Testis (tissue), 3 donors: ENCODE results near the gene DAB1. TPM values are rescaled to one million over a fixed set of nuclear protein-coding genes. Genes with fewer than 3 reads are reported as not detected.
"Not testable (repeated sequence)": the region's sequence is repeated elsewhere in the genome, so short reads cannot be mapped to it uniquely, and the experiment has no call there.

Experiments
- DNase-seq: peaks from one replicate; pipeline ENCODE4 v3.0.0-alpha.2; 2019
- H3K27ac ChIP-seq, 2 donors: fragments of 200-600 bp; sonication (generic); one replicate each; pipeline ENCODE4 v1.5.1; 2019
- H3K27me3 ChIP-seq: fragments of 200-600 bp; sonication (generic); one replicate; pipeline ENCODE4 v1.5.1; 2019
- H3K36me3 ChIP-seq: fragments of 200-600 bp; sonication (generic); one replicate; pipeline ENCODE4 v1.5.1; 2017; ENCODE audit warnings: low read depth; ENCODE audit errors: missing control alignments
- H3K4me1 ChIP-seq: fragments of 200-600 bp; sonication (generic); one replicate; pipeline ENCODE4 v1.5.1; 2019
- H3K4me3 ChIP-seq, 2 donors: fragments of 200-600 bp; sonication (generic); one replicate each; pipeline ENCODE4 v1.5.1; 2017 to 2019
- H3K9me3 ChIP-seq: fragments of 200-600 bp; sonication (generic); one replicate; pipeline ENCODE4 v1.5.1; 2017
- POLR2A ChIP-seq: fragments of 450-650 bp; IDR thresholded peaks from one replicate; pipeline ENCODE4 v1.6.1; 2017; ENCODE audit warnings: antibody characterized with exemption, mild to moderate bottlenecking, moderate library complexity
- WGBS, 2 donors: methylation state at CpG; one replicate each; pipeline ENCODE4 v1.1.5; 2018; 5-methylcytosine and 5-hydroxymethylcytosine counted together
- intact Hi-C: fragments of 100-400 bp; cut with DNase I; formaldehyde crosslinking; loops from one replicate; pipeline ENCODE4 v1.15.1; 2023; ENCODE audit warnings: low total_unique reads
- polyA plus RNA-seq: library from polyadenylated mRNA; stranded (reverse); fragments of 350-450 nt; fragmentation: Illumina TruSeq; extraction: RNeasy Lipid Tissue Mini Kit (QIAGEN cat#74804); gene quantifications from one replicate; pipeline ENCODE4 v1.2.3, GENCODE V29; 2014; ENCODE audit warnings: low read depth, low replicate concordance; ENCODE audit not compliant: insufficient read depth
- total RNA-seq, 2 donors: library from RNA; depleted of rRNA; stranded (reverse); fragments of >200 nt; gene quantifications; one replicate each; pipeline ENCODE4 v1.2.3, GENCODE V29; 2016
- TF ChIP-seq, protein P1 (sequence below), 3 experiments: fragments of 450-650 bp in 2 of 3; fragments of 200-600 bp in 1 of 3; sonication (generic) in 1 of 3; IDR thresholded peaks; one replicate each; pipeline ENCODE4 v1.5.1; 2016 to 2019; ENCODE audit warnings: antibody characterized with exemption in 3 of 3, mild to moderate bottlenecking in 2 of 3, moderate library complexity in 1 of 3

The DAB1 gene
- total and polyA plus RNA-seq, 3 donors from 2014 or later: 0.79 to 1.7 (median 1.2) TPM

DNA sequence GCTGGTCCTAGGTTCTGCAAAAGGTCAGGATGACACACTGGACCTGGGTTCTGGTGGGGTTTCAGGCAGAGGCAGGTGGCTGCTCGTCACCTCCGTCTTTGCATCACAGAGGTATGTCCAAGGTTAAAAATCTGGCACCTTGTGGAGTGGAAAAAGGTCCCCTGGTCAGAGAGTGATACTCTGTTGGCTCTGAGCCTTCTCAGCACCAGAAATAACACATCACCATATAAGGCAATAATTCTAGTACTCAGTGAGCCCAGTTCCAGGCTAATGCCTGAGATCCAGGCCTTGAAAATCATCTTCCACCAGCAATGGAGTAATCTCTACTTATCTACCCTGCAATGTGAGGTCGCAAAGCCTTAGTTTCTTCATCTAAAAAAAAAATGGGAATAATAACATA, 330.7 kb downstream of the DAB1 start:
- no peak overlapping the region for H3K4me3 ChIP-seq
- intact Hi-C loops: no loop called here
- H3K4me1 ChIP-seq: no peaks in the 10 kb centered on the region
- no peaks in the 10 kb centered on the region for H3K9me3 ChIP-seq
- no peak for DNase-seq
- no peak for TF ChIP-seq POLR2A
- TF ChIP-seq, protein P1, sequence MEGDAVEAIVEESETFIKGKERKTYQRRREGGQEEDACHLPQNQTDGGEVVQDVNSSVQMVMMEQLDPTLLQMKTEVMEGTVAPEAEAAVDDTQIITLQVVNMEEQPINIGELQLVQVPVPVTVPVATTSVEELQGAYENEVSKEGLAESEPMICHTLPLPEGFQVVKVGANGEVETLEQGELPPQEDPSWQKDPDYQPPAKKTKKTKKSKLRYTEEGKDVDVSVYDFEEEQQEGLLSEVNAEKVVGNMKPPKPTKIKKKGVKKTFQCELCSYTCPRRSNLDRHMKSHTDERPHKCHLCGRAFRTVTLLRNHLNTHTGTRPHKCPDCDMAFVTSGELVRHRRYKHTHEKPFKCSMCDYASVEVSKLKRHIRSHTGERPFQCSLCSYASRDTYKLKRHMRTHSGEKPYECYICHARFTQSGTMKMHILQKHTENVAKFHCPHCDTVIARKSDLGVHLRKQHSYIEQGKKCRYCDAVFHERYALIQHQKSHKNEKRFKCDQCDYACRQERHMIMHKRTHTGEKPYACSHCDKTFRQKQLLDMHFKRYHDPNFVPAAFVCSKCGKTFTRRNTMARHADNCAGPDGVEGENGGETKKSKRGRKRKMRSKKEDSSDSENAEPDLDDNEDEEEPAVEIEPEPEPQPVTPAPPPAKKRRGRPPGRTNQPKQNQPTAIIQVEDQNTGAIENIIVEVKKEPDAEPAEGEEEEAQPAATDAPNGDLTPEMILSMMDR (IDR thresholded peaks at IDR 0.05): no peak
- H3K36me3 ChIP-seq: no peaks in the 10 kb centered on the region
- WGBS, 2 donors: 71 to 88% methylated on average over 3 of the region's 3 CpGs
- no peaks in the 10 kb centered on the region for H3K27me3 ChIP-seq
- no peak overlapping the region for H3K27ac ChIP-seq

DNA sequence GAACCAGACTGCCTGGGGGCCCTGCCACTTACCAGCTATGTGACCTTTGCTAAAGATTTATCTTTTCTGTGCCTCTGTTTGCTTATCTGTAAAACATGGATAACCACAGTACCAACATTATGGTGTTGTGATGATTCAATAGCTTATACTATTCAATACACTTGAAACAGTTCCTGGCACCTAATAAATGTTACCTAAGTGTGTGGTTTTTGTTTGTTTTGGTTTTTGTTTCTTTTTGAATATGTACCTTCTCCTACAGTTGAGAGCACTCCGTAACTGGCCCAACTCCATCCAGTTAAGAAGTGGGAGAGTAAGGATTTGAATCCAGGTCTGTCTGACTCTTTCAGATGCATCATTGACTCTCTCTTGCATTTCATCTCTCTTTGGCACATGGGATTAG, 332.2 kb downstream of the DAB1 start:
- Histone ChIP-seq H3K4me1 (no peaks in the 10 kb centered on the region), H3K9me3 (no peaks in the 10 kb centered on the region), H3K27me3 (no peaks in the 10 kb centered on the region), H3K36me3 (no peaks in the 10 kb centered on the region), H3K27ac (no peak overlapping the region), H3K4me3 (no peak overlapping the region)
- intact Hi-C loops: no loop called here
- 80 to 100% methylated on average over 1 of the region's 1 CpG for WGBS, 2 donors
- no peak for DNase-seq
- no peak for TF ChIP-seq POLR2A
- TF ChIP-seq, protein P1 (IDR thresholded peaks at IDR 0.05): no peak

DNA sequence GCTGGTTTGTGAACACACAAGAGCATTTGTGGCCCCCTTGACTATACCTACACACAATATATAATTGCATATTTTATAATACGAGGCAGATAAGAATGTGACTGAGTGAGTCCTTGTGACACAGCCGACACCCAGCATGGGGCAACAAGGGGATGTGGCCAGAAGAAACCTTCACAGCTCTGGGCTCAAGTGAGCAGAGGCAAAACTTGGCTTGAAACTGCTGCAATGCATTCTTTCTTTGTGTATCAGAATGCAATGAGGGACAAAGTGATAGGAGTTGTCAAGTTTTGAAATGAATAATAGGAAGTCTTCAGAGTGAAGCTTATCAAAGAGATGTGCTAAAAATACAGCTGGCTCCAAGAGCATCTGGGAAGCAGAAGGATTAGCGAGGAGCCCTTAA, 334.0 kb downstream of the DAB1 start:
- TF ChIP-seq, protein P1 (IDR thresholded peaks at IDR 0.05): no peak
- no peak for TF ChIP-seq POLR2A
- Histone ChIP-seq H3K27me3 (no peaks in the 10 kb centered on the region), H3K4me1 (peaks cover 9% of the 10 kb centered on the region), H3K4me3 (no peak overlapping the region), H3K36me3 (no peaks in the 10 kb centered on the region), H3K27ac (no peak overlapping the region), H3K9me3 (no peaks in the 10 kb centered on the region)
- DNase-seq: no peak
- 59 to 66% methylated on average over 3 of the region's 3 CpGs for WGBS, 2 donors
- intact Hi-C loops: no loop called here

DNA sequence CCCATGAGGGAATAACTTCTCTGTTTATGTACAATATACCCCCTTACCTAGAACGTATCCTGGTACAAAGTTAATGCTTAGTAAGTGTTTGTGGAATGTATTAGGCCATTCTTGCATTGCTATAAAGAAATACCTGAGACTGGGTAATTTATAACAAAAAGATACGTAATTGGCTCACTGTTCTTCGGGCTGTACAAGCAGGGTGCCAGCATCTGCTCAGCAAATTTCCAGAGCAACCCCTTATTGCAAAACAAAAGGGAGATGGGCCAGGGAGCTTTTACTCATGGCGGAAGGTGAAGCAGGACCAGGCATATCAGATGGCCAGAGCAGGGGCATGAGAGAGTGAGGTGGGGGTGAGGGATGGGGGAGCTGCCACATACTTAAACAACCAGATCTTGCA, 334.6 kb downstream of the DAB1 start:
- intact Hi-C loops: no loop called here
- no peaks in the 10 kb centered on the region for H3K36me3 ChIP-seq
- no peaks in the 10 kb centered on the region for H3K9me3 ChIP-seq
- no peak for DNase-seq
- no peaks in the 10 kb centered on the region for H3K27me3 ChIP-seq
- TF ChIP-seq POLR2A: no peak
- TF ChIP-seq, protein P1 (IDR thresholded peaks at IDR 0.05): no peak
- H3K4me1 ChIP-seq: peaks cover 9% of the 10 kb centered on the region
- no peak overlapping the region for H3K27ac ChIP-seq
- WGBS, 2 donors: 90 to 97% methylated on average over 4 of the region's 4 CpGs
- H3K4me3 ChIP-seq: no peak overlapping the region

DNA sequence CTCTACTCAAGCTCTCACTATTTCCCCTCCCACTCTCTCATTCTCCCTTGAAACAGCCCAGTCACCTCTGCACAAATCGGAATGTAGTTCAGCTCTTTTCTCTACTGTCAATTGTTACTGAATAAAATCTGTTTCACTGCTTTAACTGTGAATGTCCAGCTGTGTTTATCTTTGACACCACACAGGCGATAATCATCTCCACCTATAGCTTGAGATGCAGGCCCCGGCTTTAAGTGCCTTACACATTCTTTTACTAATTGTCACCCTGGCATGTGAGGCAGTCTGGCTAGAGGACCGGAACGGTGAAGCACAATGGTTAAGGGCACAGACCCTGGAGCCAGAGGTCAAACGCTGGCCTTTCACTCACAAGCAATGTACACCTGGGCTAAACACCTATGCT, 335.2 kb downstream of the DAB1 start:
- no peak for DNase-seq
- H3K4me1 ChIP-seq: peaks cover 11% of the 10 kb centered on the region
- WGBS, 2 donors: 89 to 90% methylated on average over 6 of the region's 6 CpGs

DNA sequence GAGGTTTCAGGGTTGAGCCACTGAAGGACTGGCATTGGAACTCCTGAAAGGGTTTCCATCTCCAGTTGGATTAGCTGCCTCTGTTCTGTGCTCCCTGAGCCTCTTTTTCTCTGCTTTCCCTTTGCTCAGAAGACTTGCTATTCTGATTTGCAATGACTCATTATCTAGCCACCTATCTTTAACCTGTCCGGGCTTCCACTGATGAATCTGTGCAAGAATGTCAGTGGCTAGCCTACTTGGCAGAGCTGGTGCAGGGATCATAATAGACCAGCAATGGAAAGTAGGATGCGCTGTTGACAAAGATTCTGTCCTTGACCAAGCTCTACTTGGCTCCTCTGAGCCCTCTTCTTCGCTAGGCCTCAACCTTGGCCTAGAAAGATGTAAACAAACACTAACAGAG, 336.2 kb downstream of the DAB1 start:
- H3K27ac ChIP-seq, H3K36me3 ChIP-seq, H3K4me3 ChIP-seq, DNase-seq, H3K27me3 ChIP-seq, intact Hi-C loops, H3K9me3 ChIP-seq: not testable (repeated sequence)
- WGBS, 2 donors: 33 to 61% methylated on average over 1 to 2 of the region's 3 CpGs
- peaks cover 19% of the 10 kb centered on the region for H3K4me1 ChIP-seq

More for the DNA sequence above, 335.2 kb downstream of the DAB1 start:
- Histone ChIP-seq H3K27ac (no peak overlapping the region), H3K9me3 (no peaks in the 10 kb centered on the region), H3K4me3 (no peak overlapping the region), H3K36me3 (no peaks in the 10 kb centered on the region), H3K27me3 (no peaks in the 10 kb centered on the region)
- intact Hi-C loops: no loop called here
- TF ChIP-seq, protein P1 (IDR thresholded peaks at IDR 0.05): no peak
- TF ChIP-seq POLR2A: no peak
